HG02938 (cell line): ENCODE data around the gene RPS27L.
A peak's percentile ranks its signal among the peaks of the same experiment; 100 is the strongest.

Experiments
- ATAC-seq: cut with Tn5 transposase; IDR thresholded peaks from one replicate; pipeline ENCODE4 v1.9.1; 2021; ENCODE audit warnings: mild to moderate bottlenecking, moderate library complexity; ENCODE audit not compliant: unreplicated experiment

The RPS27L gene

GRCh38 chr15:63157118-63157843 is at the start of gene RPS27L:
Gene RPS27L (minus strand): TSS chr15:63157477. CDS start chr15:63157405, 72 bp downstream.
- ATAC-seq: peak; percentile 83

- no peak for ATAC-seq
These were observed 48.8 kb upstream of the RPS27L start for GRCh38 chr15:63206079-63206478.

GRCh38 chr15:63203451-63204090 is 46.3 kb upstream of the RPS27L start:
- ATAC-seq: no peak

- ATAC-seq: no peak
These were observed 45.6 kb upstream of the RPS27L start for GRCh38 chr15:63202861-63203260.

- ATAC-seq: no peak
These were observed 43.4 kb upstream of the RPS27L start for GRCh38 chr15:63200464-63201249.

GRCh38 chr15:63198371-63199250 is 41.3 kb upstream of the RPS27L start:
- no peak for ATAC-seq

- ATAC-seq: no peak
These were observed 40.3 kb upstream of the RPS27L start for GRCh38 chr15:63197626-63198025.

- ATAC-seq: no peak
These were observed 39.6 kb upstream of the RPS27L start for GRCh38 chr15:63196842-63197241.

GRCh38 chr15:63195569-63196015 is 38.3 kb upstream of the RPS27L start:
- ATAC-seq: no peak

GRCh38 chr15:63194880-63195568 is 37.7 kb upstream of the RPS27L start:
- no peak for ATAC-seq

- no peak for ATAC-seq
These were observed 37.0 kb upstream of the RPS27L start for GRCh38 chr15:63194302-63194701.

- ATAC-seq: no peak
These were observed 35.4 kb upstream of the RPS27L start for GRCh38 chr15:63192619-63193206.

- ATAC-seq: peak; percentile 47
These were observed 34.8 kb upstream of the RPS27L start for GRCh38 chr15:63191895-63192618.

- ATAC-seq: no peak
These were observed 33.7 kb upstream of the RPS27L start for GRCh38 chr15:63190769-63191649.

- no peak for ATAC-seq
These were observed 32.9 kb upstream of the RPS27L start for GRCh38 chr15:63189941-63190768.

- ATAC-seq: peak; percentile 68
These were observed 31.9 kb upstream of the RPS27L start, which contains the start of gene RAB8B for GRCh38 chr15:63188926-63189871. Gene RAB8B (plus strand): TSS chr15:63189606. CDS start chr15:63189625, 19 bp downstream.
